ENCODE data around the gene RPS26.

Gene RPS26

GRCh38 chr12:56007564-56008559 is 33.9 kb upstream of the RPS26 start:
- H3K27ac Mint-ChIP-seq: peak overlapping the region; percentile 84 to 92
- ATAC-seq (replicated peaks) (peak; percentile 84), DNase-seq (peak; percentile 41 to 49 (median 42))
- H3K4me1 Mint-ChIP-seq (ENCODE audit: low read depth in 2 of 2): peaks cover 11 to 14% of the 10 kb centered on the region in 2 donors
- no peaks in the 10 kb centered on the region for H3K27me3 Mint-ChIP-seq
- peak overlapping the region; percentile 81 to 88 for H3K4me3 Mint-ChIP-seq
- no peaks in the 10 kb centered on the region for H3K36me3 Mint-ChIP-seq (ENCODE audit: insufficient read depth)
- H3K9me3 Mint-ChIP-seq: no peaks in the 10 kb centered on the region

DNA sequence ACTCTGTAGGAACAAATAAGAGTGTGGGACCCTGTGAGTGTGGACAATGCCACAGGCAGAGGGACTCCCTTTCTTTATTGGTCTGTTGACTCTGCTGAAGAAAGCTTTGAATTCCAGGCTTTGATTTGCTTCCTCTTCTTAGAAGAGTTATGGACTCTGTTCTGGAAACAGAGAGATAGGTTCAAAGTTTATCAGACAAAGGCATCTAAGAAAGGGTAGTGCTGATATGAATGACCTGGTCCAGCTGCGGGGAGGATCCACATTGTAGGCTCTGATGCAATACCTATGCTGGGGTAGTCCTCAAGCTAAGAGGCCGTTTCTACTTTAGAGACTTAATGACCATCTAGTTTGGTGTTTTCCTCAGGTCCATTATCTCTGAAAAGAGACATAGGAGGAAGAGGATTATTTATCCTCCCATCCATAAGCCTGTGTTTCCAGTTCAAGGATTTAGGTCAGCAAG is 31.6 kb upstream of the RPS26 start:
- H3K27me3 Mint-ChIP-seq: no peaks in the 10 kb centered on the region
- ATAC-seq (replicated peaks) (no peak), DNase-seq (no peak)
- no peaks in the 10 kb centered on the region for H3K9me3 Mint-ChIP-seq
- H3K36me3 Mint-ChIP-seq (ENCODE audit: insufficient read depth): peaks cover 4% of the 10 kb centered on the region
- no peak overlapping the region for H3K4me3 Mint-ChIP-seq
- no peak overlapping the region for H3K27ac Mint-ChIP-seq
- H3K4me1 Mint-ChIP-seq (ENCODE audit: low read depth in 2 of 2): peaks cover 10 to 11% of the 10 kb centered on the region in 2 donors

DNA sequence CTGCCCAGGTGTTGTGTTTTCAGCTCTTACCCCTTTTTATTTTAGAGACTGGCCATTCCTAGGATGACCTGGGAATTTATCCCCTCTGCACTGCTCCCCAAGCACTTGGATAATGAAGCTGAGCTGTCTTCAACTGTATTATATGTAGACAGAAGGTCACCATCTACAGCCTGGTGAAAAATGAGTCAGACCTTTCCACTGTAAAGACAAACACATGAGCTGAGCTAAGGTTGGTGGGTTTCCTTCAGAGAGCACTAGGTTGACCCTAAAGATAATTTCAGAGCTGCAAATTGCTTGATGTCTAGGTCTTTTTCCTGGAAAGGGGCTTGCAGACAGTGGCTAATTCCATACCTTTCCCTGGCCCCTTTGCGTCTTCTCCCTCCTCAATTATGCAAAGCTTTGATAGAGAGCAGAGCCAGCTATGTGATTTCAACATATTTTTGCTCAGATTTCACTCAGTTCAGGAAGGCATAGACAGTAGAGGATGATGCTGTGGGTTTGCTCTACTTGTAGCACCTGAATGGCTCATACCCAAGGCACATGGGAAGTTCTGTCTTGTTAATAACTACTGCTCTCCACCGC is 30.1 kb upstream of the RPS26 start:
- Mint-ChIP-seq H3K27me3 (no peaks in the 10 kb centered on the region), H3K4me1 (ENCODE audit: low read depth in 2 of 2) (peaks cover 9 to 11% of the 10 kb centered on the region in 2 donors), H3K27ac (no peak overlapping the region), H3K9me3 (no peaks in the 10 kb centered on the region), H3K4me3 (no peak overlapping the region), H3K36me3 (ENCODE audit: insufficient read depth) (peaks cover 4% of the 10 kb centered on the region)
- no peak for ATAC-seq (replicated peaks)
- DNase-seq: no peak

GRCh38 chr12:56013482-56013881 is 28.2 kb upstream of the RPS26 start:
- no peaks in the 10 kb centered on the region for H3K27me3 Mint-ChIP-seq
- H3K4me3 Mint-ChIP-seq: no peak overlapping the region
- no peak overlapping the region for H3K27ac Mint-ChIP-seq
- H3K9me3 Mint-ChIP-seq: no peaks in the 10 kb centered on the region
- ATAC-seq (replicated peaks) (no peak), DNase-seq (no peak)
- peaks cover 4% of the 10 kb centered on the region for H3K36me3 Mint-ChIP-seq (ENCODE audit: insufficient read depth)
- H3K4me1 Mint-ChIP-seq (ENCODE audit: low read depth in 2 of 2): peaks cover 3 to 5% of the 10 kb centered on the region in 2 donors

DNA sequence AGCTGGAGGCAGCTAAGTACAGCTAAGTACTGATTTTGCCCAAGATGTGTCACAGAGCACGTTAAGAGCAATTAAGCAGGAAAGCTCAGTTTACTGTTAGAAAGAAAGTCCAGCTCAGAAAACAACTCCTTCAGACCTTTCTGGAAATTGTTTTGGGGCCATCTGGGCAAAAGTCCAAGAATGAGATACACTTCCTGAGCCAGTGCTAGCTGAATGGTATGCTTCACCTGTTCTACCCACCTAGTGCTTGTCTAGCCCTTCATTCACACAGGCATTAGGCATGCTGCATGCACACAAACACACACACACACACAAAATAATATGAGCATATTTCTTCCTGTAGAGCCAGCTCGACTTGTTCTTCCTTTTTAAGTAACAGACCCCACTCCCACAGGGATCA is 27.5 kb upstream of the RPS26 start:
- H3K27me3 Mint-ChIP-seq: no peaks in the 10 kb centered on the region
- no peak overlapping the region for H3K27ac Mint-ChIP-seq
- DNase-seq (no peak), ATAC-seq (replicated peaks) (no peak)
- H3K4me3 Mint-ChIP-seq: no peak overlapping the region
- peaks cover 4% of the 10 kb centered on the region for H3K36me3 Mint-ChIP-seq (ENCODE audit: insufficient read depth)
- H3K4me1 Mint-ChIP-seq (ENCODE audit: low read depth in 2 of 2): no peaks in the 10 kb centered on the region
- H3K9me3 Mint-ChIP-seq: no peaks in the 10 kb centered on the region

DNA sequence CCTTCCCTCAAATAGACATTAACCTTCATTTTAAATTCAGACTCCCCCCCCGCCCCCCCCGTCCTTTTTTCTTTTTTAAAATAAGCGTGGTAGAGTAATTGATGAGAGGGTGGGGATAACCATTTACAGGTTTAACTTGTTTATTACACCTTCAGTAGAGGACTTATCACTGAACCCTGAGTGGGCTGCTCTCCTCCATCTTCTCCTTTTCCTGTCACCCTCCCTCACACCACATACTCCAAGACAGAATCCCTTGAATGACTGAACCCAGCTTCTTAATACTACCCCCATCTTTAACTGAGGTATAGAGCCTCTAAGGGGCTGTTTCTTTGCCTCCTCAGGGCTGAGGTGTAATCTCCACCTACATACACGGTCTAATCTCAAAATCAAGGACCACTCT is 24.5 kb upstream of the RPS26 start:
- Mint-ChIP-seq H3K27me3 (no peaks in the 10 kb centered on the region), H3K36me3 (ENCODE audit: insufficient read depth) (peaks cover 10% of the 10 kb centered on the region), H3K27ac (no peak overlapping the region), H3K4me3 (no peak overlapping the region), H3K4me1 (ENCODE audit: low read depth in 2 of 2) (peaks cover 0 to 6% of the 10 kb centered on the region in 2 donors), H3K9me3 (no peaks in the 10 kb centered on the region)
- DNase-seq (no peak), ATAC-seq (replicated peaks) (no peak)

DNA sequence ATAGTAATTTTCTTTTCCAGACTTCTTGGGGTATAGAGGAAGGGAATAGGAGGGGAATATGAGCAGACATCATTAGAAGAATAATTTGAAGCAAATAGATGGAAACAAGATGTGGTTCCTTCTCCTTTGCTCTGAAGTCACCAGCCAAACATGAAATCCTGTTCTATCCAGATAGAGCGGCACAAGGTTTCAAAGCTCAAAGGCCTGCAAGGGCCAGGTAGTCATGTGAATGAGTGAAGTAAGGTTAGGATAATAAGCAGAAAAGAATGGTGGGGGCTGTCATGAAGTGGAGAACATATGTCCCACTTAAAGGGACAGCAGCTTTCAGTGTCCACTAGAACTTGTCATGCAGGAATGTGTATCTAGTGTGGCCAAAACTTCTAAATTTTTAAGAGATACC is 23.4 kb upstream of the RPS26 start:
- no peak for ATAC-seq (replicated peaks)
- no peaks in the 10 kb centered on the region for H3K9me3 Mint-ChIP-seq
- H3K36me3 Mint-ChIP-seq (ENCODE audit: insufficient read depth): peaks cover 8% of the 10 kb centered on the region
- DNase-seq: no peak
- no peak overlapping the region for H3K4me3 Mint-ChIP-seq
- peak overlapping the region in 1 of 2 donors; percentile 9 for H3K27ac Mint-ChIP-seq
- peaks cover 0 to 6% of the 10 kb centered on the region in 2 donors for H3K4me1 Mint-ChIP-seq (ENCODE audit: low read depth in 2 of 2)
- no peaks in the 10 kb centered on the region for H3K27me3 Mint-ChIP-seq

- peak within 1 kb of the TSS; percentile 42 to 57 for H3K27ac Mint-ChIP-seq
- H3K27me3 Mint-ChIP-seq: no peaks in the 10 kb centered on the region
- no peak for DNase-seq
- peaks cover 0 to 6% of the 10 kb centered on the region in 2 donors for H3K4me1 Mint-ChIP-seq (ENCODE audit: low read depth in 2 of 2)
- peak within 1 kb of the TSS; percentile 67 to 76 for H3K4me3 Mint-ChIP-seq
- no peaks in the 10 kb centered on the region for H3K9me3 Mint-ChIP-seq
- ATAC-seq (replicated peaks): peak; percentile 57
- peaks cover 6% of the 10 kb centered on the region for H3K36me3 Mint-ChIP-seq (ENCODE audit: insufficient read depth)
Observed at GRCh38 chr12:56020423-56021184, 21.1 kb upstream of the RPS26 start, which contains the start of gene IKZF4. TSS of gene IKZF4 (plus strand) at chr12:56021043. CDS start at chr12:56021494, 451 bp downstream.

DNA sequence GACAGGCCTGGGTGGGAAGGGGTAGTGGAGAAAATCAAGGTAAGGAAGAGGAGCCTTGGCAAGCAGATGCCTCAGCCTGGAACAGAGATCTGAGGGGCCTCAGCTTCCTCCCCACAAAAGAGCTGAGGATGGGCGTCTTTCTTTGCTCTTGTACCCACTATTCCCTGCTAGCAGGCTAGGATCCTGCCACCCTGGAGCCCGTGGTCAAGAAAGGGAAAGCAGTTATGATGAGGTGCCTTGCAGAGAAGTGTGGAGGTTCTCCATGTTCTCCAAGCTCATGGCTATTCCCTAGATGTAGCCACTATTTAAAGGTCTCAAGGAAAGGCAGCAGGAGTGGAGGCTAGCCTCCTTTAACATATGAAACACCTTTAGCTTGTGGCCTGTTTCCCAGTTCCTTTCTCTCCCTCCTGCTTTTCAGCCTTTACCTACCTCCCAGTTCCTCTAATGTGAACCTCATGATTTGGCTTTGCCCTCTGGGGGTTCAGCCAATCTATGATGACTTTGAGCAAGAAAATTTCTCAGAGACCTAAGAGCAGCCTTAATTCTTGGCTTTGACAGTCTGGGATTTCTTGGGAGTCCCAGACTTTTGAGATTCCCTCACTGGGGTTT is 19.7 kb upstream of the RPS26 start:
- Mint-ChIP-seq H3K4me1 (ENCODE audit: low read depth in 2 of 2) (peaks cover 0 to 6% of the 10 kb centered on the region in 2 donors), H3K27ac (peak overlapping the region; percentile 20 to 57), H3K27me3 (no peaks in the 10 kb centered on the region), H3K4me3 (peak overlapping the region; percentile 67 to 76), H3K36me3 (ENCODE audit: insufficient read depth) (peaks cover 6% of the 10 kb centered on the region), H3K9me3 (no peaks in the 10 kb centered on the region)
- DNase-seq (no peak), ATAC-seq (replicated peaks) (no peak)

DNA sequence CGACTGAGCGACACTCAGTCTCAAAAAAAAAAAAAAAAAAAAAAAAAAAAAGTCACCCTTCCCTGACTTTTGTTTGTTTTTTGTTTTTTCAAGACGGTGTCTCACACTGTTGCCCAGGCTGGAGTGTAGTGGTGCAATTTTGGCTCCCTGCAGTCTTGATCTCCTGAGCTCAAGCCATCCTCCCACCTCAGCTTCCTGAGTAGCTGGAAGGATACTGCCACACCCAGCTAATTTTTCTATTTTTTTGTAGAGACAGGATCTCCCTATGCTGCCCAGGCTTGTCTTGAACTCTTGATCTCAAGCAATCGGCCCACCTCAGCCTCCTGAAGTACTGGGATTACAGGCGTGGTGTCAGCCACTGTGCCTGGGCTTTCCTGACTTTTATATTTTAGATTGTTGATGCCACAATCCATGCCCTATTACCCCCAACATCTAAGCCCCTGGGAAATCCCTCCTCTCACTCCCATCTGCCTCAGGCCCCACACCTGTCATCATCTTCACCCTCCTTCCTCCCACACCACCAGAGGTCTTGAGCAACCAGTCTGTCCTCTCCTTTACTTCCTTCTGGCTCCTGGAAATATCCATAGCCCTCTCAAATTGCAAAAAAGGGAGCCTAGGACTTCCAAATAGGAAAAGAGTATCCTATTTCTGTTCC is 13.1 kb upstream of the RPS26 start:
- H3K9me3 Mint-ChIP-seq: no peaks in the 10 kb centered on the region
- ATAC-seq (replicated peaks) (no peak), DNase-seq (no peak)
- H3K27me3 Mint-ChIP-seq: no peaks in the 10 kb centered on the region
- H3K36me3 Mint-ChIP-seq (ENCODE audit: insufficient read depth): peaks cover 5% of the 10 kb centered on the region
- H3K27ac Mint-ChIP-seq: no peak overlapping the region
- H3K4me3 Mint-ChIP-seq: no peak overlapping the region
- no peaks in the 10 kb centered on the region for H3K4me1 Mint-ChIP-seq (ENCODE audit: low read depth in 2 of 2)

DNA sequence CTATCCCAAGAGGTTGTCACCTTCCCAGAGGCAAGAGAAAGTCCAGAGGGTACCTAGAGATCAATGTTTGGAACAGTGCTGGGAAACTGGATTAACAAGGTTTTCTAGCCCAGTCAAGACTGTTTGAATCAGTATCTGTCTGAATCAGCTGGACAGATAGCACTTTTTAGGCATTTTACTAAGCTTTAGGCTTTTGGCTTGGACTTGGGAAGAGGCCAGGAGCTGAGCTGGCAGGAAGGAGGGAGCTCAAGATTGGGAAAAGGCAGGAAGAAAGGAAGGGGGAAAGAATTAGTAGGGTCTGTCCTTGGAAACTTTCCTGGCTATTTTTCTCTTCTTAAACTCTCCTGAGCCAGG is 12.6 kb upstream of the RPS26 start:
- no peak for DNase-seq
- Mint-ChIP-seq H3K4me3 (no peak overlapping the region), H3K27ac (no peak overlapping the region), H3K27me3 (no peaks in the 10 kb centered on the region), H3K9me3 (no peaks in the 10 kb centered on the region), H3K36me3 (ENCODE audit: insufficient read depth) (peaks cover 5% of the 10 kb centered on the region), H3K4me1 (ENCODE audit: low read depth in 2 of 2) (no peaks in the 10 kb centered on the region)
- no peak for ATAC-seq (replicated peaks)

GRCh38 chr12:56029666-56030293 is 11.9 kb upstream of the RPS26 start:
- peak; percentile 54 for ATAC-seq (replicated peaks)
- H3K4me3 Mint-ChIP-seq: no peak overlapping the region
- H3K36me3 Mint-ChIP-seq (ENCODE audit: insufficient read depth): peaks cover 5% of the 10 kb centered on the region
- DNase-seq: peak; percentile 22 to 27 (median 23)
- no peaks in the 10 kb centered on the region for H3K9me3 Mint-ChIP-seq
- H3K27me3 Mint-ChIP-seq: no peaks in the 10 kb centered on the region
- H3K4me1 Mint-ChIP-seq (ENCODE audit: low read depth in 2 of 2): peaks cover 0 to 1% of the 10 kb centered on the region in 2 donors
- H3K27ac Mint-ChIP-seq: no peak overlapping the region
